Measurements from ENCODE around the gene CUZD1.

The CUZD1 gene

GRCh38 chr10:122814493-122814892 is 31.2 kb downstream of the CUZD1 start:
- no peak for DNase-seq

- DNase-seq: no peak
Measured at GRCh38 chr10:122812751-122813150, 32.9 kb downstream of the CUZD1 start.

GRCh38 chr10:122802282-122802681 is 43.4 kb downstream of the CUZD1 start:
- no peak for DNase-seq

- no peak for DNase-seq
Measured at GRCh38 chr10:122798704-122799231, 46.9 kb downstream of the CUZD1 start.

- DNase-seq: no peak
Measured at GRCh38 chr10:122796796-122797195, 48.9 kb downstream of the CUZD1 start.

GRCh38 chr10:122795924-122796323 is 49.7 kb downstream of the CUZD1 start:
- no peak for DNase-seq

GRCh38 chr10:122786269-122786668 is 59.4 kb downstream of the CUZD1 start:
- peak; percentile 15 for DNase-seq

GRCh38 chr10:122782911-122783310 is 62.7 kb downstream of the CUZD1 start:
- no peak for DNase-seq

Data from fibroblast of skin of right biceps (primary cell).